MM.1S (cell line): ENCODE results near the gene TNRC6A.

ENCODE experiments used
- DNase-seq: peaks from one replicate; pipeline ENCODE4 v3.0.0-alpha.2; 2015
- H2AFZ ChIP-seq: fragments of 300-600 bp; sonication (generic); 2 replicates; pipeline ENCODE4 v1.6.0; 2016; ENCODE audit warnings: antibody characterized with exemption, low read length
- H3F3A ChIP-seq: fragments of 300-600 bp; sonication (generic); 2 replicates; pipeline ENCODE4 v1.6.1; 2016; ENCODE audit warnings: mild to moderate bottlenecking, antibody characterized with exemption, low read length, moderate library complexity, mixed read lengths; ENCODE audit not compliant: insufficient read depth
- H3K27ac ChIP-seq: fragments of 300-600 bp; sonication (generic); 2 replicates; pipeline ENCODE4 v1.5.1; 2016; ENCODE audit warnings: mild to moderate bottlenecking, low read length
- H3K27me3 ChIP-seq: fragments of 300-600 bp; sonication (generic); replicated peaks from 2 replicates; pipeline ENCODE4 v1.6.0; 2016; ENCODE audit warnings: low read length; ENCODE audit not compliant: insufficient read depth
- H3K36me3 ChIP-seq: fragments of 300-600 bp; sonication (generic); replicated peaks from 2 replicates; pipeline ENCODE4 v1.6.1; 2016; ENCODE audit warnings: mild to moderate bottlenecking, low read length, mixed read lengths; ENCODE audit not compliant: insufficient read depth
- H3K4me1 ChIP-seq: fragments of 300-600 bp; sonication (generic); 2 replicates; pipeline ENCODE4 v1.6.1; 2016; ENCODE audit warnings: low read length, mixed read lengths
- H3K4me2 ChIP-seq: fragments of 300-600 bp; sonication (generic); 2 replicates; pipeline ENCODE4 v1.6.0; 2016; ENCODE audit warnings: low read depth, low read length
- H3K4me3 ChIP-seq: fragments of 300-600 bp; sonication (generic); 2 replicates; pipeline ENCODE4 v1.5.1; 2016; ENCODE audit warnings: low read length, mixed read lengths
- H3K79me2 ChIP-seq: fragments of 300-600 bp; sonication (generic); 2 replicates; pipeline ENCODE4 v1.6.1; 2016; ENCODE audit warnings: mixed run types, low read length, mixed read lengths
- H3K9ac ChIP-seq: fragments of 300-600 bp; sonication (generic); 2 replicates; pipeline ENCODE4 v1.6.1; 2016; ENCODE audit warnings: low read length, mixed read lengths
- H3K9me2 ChIP-seq: fragments of 300-600 bp; sonication (generic); replicated peaks from 2 replicates; pipeline ENCODE4 v1.6.1; 2016; ENCODE audit warnings: mild to moderate bottlenecking, low read length, mixed read lengths; ENCODE audit not compliant: insufficient read depth
- H3K9me3 ChIP-seq: fragments of 300-600 bp; sonication (generic); replicated peaks from 2 replicates; pipeline ENCODE4 v1.6.1; 2016; ENCODE audit warnings: mild to moderate bottlenecking, low read length, mixed read lengths; ENCODE audit not compliant: insufficient read depth
- H4K20me1 ChIP-seq: fragments of 300-600 bp; sonication (generic); 2 replicates; pipeline ENCODE4 v1.6.1; 2016; ENCODE audit warnings: mild to moderate bottlenecking, low read length, moderate library complexity, mixed read lengths; ENCODE audit not compliant: insufficient read depth
- CTCF ChIP-seq: fragments of 300-600 bp; sonication (generic); IDR thresholded peaks from 2 replicates; pipeline ENCODE4 v1.5.1; 2016; ENCODE audit warnings: antibody characterized with exemption, low read length, mixed read lengths
- EZH2 ChIP-seq: fragments of 300-600 bp; sonication (generic); optimal IDR thresholded peaks from 2 replicates; pipeline ENCODE3; 2017; ENCODE audit warnings: low read depth, mild to moderate bottlenecking, antibody characterized with exemption, low read length, mixed read lengths
- EZH2phosphoT487 ChIP-seq: fragments of 300-600 bp; sonication (generic); IDR thresholded peaks from 2 replicates; pipeline ENCODE4 v1.6.1; 2018; ENCODE audit warnings: antibody characterized with exemption, low read length

Gene TNRC6A

DNA sequence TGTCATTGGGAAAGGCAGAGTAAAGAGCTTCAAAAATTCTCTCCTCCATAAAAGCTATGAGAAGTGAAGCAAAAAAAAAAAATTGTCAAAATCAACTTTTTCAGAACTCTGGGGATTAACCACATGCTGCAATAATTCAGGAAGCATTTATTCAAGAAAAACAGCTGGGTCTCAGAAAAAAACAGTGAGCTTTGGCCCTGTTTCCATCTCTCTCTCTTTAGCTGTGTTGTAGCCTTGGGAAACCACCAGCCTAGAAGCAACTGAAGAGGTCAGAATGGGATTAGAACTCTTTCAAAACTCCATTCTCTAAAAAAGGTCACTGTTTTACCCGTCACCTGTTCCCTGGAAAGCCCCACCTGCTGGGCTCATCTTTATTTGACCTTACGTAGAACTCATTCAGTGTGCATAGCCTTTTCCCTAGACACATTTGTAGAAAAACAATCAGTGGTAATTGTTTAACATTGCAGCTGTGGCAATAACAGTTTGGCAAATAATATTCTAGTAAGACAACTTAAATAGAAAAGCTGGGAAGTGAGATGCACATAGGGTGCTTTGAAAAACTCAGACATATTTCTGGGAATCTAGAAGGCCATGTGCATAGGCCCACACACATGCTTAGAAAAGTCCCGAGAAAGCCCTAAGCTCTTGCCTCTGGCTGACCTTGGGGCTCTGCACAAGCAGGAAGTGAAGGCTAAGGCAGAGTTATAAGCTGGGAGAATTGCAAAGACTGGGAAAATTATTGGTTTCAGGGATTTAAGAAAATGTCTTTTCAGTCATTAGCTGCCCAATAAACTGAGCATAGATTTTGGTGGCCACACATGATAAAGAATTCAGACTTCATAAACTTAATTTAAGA is 134.4 kb downstream of the TNRC6A start:
- Histone ChIP-seq H3K4me1 (no peaks in the 10 kb centered on the region), H3K36me3 (no peaks in the 10 kb centered on the region), H3K9me3 (no peaks in the 10 kb centered on the region), H2AFZ (no peak overlapping the region), H3K79me2 (no peaks in the 10 kb centered on the region), H3K9me2 (no peaks in the 10 kb centered on the region), H3F3A (no peaks in the 10 kb centered on the region), H4K20me1 (no peaks in the 10 kb centered on the region), H3K27me3 (no peaks in the 10 kb centered on the region), H3K4me3 (no peak overlapping the region), H3K4me2 (no peak overlapping the region), H3K27ac (no peak overlapping the region), H3K9ac (no peak overlapping the region)
- DNase-seq, result no peak
- TF ChIP-seq EZH2phosphoT487 (no peak), EZH2 (no peak), CTCF (no peak)

DNA sequence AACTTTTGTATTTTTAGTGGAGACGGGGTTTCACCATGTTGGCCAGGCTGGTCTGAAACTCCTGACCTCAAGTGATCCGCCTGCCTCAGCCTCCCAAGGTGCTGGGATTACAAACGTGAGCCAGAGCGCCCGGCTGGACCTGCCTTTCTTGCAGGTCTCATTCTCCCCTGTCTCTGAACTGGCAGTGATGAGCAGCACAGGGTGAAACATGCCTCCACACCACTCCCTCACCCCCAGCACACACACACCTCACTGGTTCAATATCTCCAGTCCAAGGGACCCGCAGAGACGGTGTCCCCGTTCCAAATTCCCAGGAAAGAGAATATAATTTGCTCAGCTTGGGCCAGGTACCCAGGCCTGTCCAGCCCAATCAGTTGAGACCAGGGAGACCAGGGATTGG is 139.6 kb downstream of the TNRC6A start:
- H3K27ac ChIP-seq, result no peak overlapping the region
- no peaks in the 10 kb centered on the region for H3F3A ChIP-seq
- no peak for DNase-seq
- no peak overlapping the region for H3K4me3 ChIP-seq
- H3K4me1 ChIP-seq, result no peaks in the 10 kb centered on the region
- no peaks in the 10 kb centered on the region for H3K36me3 ChIP-seq
- H3K79me2 ChIP-seq, result no peaks in the 10 kb centered on the region
- TF ChIP-seq CTCF (no peak), EZH2 (no peak), EZH2phosphoT487 (no peak)
- H3K9me3 ChIP-seq, result no peaks in the 10 kb centered on the region
- H2AFZ ChIP-seq, result no peak overlapping the region
- no peaks in the 10 kb centered on the region for H4K20me1 ChIP-seq
- H3K9ac ChIP-seq, result no peak overlapping the region
- H3K4me2 ChIP-seq, result no peak overlapping the region
- H3K27me3 ChIP-seq, result no peaks in the 10 kb centered on the region
- no peaks in the 10 kb centered on the region for H3K9me2 ChIP-seq

- TF ChIP-seq EZH2 (no peak), EZH2phosphoT487 (no peak), CTCF (no peak)
- no peak overlapping the region for H3K4me2 ChIP-seq
- no peak for DNase-seq
- no peaks in the 10 kb centered on the region for H3K9me2 ChIP-seq
- H3K79me2 ChIP-seq, result no peaks in the 10 kb centered on the region
- H3K4me1 ChIP-seq, result no peaks in the 10 kb centered on the region
- no peaks in the 10 kb centered on the region for H3F3A ChIP-seq
- no peaks in the 10 kb centered on the region for H4K20me1 ChIP-seq
- H3K4me3 ChIP-seq, result no peak overlapping the region
- no peaks in the 10 kb centered on the region for H3K27me3 ChIP-seq
- no peak overlapping the region for H3K27ac ChIP-seq
- no peak overlapping the region for H2AFZ ChIP-seq
- no peak overlapping the region for H3K9ac ChIP-seq
- no peaks in the 10 kb centered on the region for H3K9me3 ChIP-seq
- no peaks in the 10 kb centered on the region for H3K36me3 ChIP-seq
These were observed 142.4 kb downstream of the TNRC6A start for GRCh38 chr16:24871891-24872290.
